Measurements from ENCODE around the gene STK36.

The STK36 gene

DNA sequence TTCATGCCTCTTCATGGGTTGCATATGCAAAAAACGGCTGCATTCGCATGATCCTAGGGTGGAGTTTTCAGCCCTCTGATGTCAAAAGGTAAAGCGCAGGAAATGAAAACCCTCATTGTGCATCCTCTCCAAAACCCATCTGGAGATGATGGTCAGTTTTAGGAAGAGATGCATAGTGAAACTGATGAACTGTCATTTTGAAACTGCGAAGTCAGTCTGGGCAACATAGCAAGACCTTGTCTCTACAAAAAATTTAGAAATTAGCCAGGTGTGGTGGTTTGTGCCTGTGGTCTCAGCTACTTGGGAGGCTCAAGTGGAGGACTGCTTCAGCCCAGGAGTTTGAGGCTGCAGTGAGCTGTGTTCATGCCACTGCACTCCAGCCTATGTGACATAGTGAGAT is 36.2 kb downstream of the STK36 start:
- H3K79me2 ChIP-seq (ENCODE audit: low read length), result peaks cover 22% of the 10 kb centered on the region
- peaks cover 5% of the 10 kb centered on the region for H3K4me1 ChIP-seq (ENCODE audit: low read length)
- no peaks in the 10 kb centered on the region for H4K20me1 ChIP-seq (ENCODE audit: insufficient read depth, low read length)
- H3K27ac ChIP-seq (ENCODE audit: low read length), result no peak overlapping the region
- H3K4me2 ChIP-seq (ENCODE audit: low read length), result no peak overlapping the region
- TF ChIP-seq CTCF (IDR thresholded peaks at IDR 0.05; ENCODE audit: low read depth, low read length) (no peak), EZH2phosphoT487 (IDR thresholded peaks at IDR 0.05; ENCODE audit: low read depth) (no peak)
- H3K27me3 ChIP-seq (ENCODE audit: low read depth, low read length), result no peaks in the 10 kb centered on the region
- no peak overlapping the region for H3K4me3 ChIP-seq (ENCODE audit: low read length)
- no peak overlapping the region for H2AFZ ChIP-seq (ENCODE audit: low read depth, low read length)
- H3K9me3 ChIP-seq (ENCODE audit: insufficient read depth, low read length), result no peaks in the 10 kb centered on the region
- no peaks in the 10 kb centered on the region for H3K36me3 ChIP-seq (replicated peaks; ENCODE audit: low read depth, low read length)
- no peak overlapping the region for H3K9ac ChIP-seq (ENCODE audit: low read length)

DNA sequence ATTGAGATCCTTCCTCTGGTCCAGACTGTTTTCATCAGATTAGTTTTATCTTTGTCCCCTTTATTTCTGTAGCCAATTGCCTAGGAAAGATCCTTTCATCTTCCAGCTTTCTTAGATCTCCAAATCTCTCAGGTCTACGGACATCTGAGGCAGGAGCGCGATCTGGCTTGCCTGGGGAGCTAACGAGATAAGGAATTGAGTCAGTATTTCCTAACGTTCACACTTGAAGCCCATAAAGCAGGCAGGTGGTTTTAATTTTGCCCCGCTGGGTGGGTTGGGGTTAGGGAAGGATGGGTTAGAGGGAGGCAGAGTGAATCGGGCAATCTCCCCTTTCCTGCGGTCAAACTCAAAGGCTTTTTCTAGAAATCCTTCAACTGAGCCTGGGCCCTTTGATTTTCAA is 38.0 kb downstream of the STK36 start:
- 0 out of 2 replicates have a peak overlapping the region, but pooled peaks have one; percentile 43 for H3K4me2 ChIP-seq (ENCODE audit: low read length)
- TF ChIP-seq EZH2phosphoT487 (IDR thresholded peaks at IDR 0.05; ENCODE audit: low read depth) (no peak), CTCF (IDR thresholded peaks at IDR 0.05; ENCODE audit: low read depth, low read length) (no peak)
- peak overlapping the region; percentile 67 for H2AFZ ChIP-seq (ENCODE audit: low read depth, low read length)
- no peaks in the 10 kb centered on the region for H3K36me3 ChIP-seq (replicated peaks; ENCODE audit: low read depth, low read length)
- H3K27me3 ChIP-seq (ENCODE audit: low read depth, low read length), result no peaks in the 10 kb centered on the region
- H3K27ac ChIP-seq (ENCODE audit: low read length), result no peak overlapping the region
- H3K4me3 ChIP-seq (ENCODE audit: low read length), result no peak overlapping the region
- no peaks in the 10 kb centered on the region for H4K20me1 ChIP-seq (ENCODE audit: insufficient read depth, low read length)
- peaks cover 38% of the 10 kb centered on the region for H3K79me2 ChIP-seq (ENCODE audit: low read length)
- H3K9me3 ChIP-seq (ENCODE audit: insufficient read depth, low read length), result no peaks in the 10 kb centered on the region
- H3K9ac ChIP-seq (ENCODE audit: low read length), result no peak overlapping the region
- H3K4me1 ChIP-seq (ENCODE audit: low read length), result peaks cover 15% of the 10 kb centered on the region

- peaks cover 42% of the 10 kb centered on the region for H3K79me2 ChIP-seq (ENCODE audit: low read length)
- peaks cover 2% of the 10 kb centered on the region; the same call in 1 of the 2 replicates for H4K20me1 ChIP-seq (ENCODE audit: insufficient read depth, low read length)
- TF ChIP-seq CTCF (IDR thresholded peaks at IDR 0.05; ENCODE audit: low read depth, low read length), result no peak
- TF ChIP-seq EZH2phosphoT487 (IDR thresholded peaks at IDR 0.05; ENCODE audit: low read depth), result no peak
- peak overlapping the region; percentile 67 for H2AFZ ChIP-seq (ENCODE audit: low read depth, low read length)
- H3K27me3 ChIP-seq (ENCODE audit: low read depth, low read length), result no peaks in the 10 kb centered on the region
- no peak overlapping the region for H3K9ac ChIP-seq (ENCODE audit: low read length)
- peaks cover 15% of the 10 kb centered on the region for H3K4me1 ChIP-seq (ENCODE audit: low read length)
- H3K9me3 ChIP-seq (ENCODE audit: insufficient read depth, low read length), result no peaks in the 10 kb centered on the region
- H3K36me3 ChIP-seq (replicated peaks; ENCODE audit: low read depth, low read length), result no peaks in the 10 kb centered on the region
- H3K4me3 ChIP-seq (ENCODE audit: low read length), result peak overlapping the region; percentile 99
- no peak overlapping the region for H3K27ac ChIP-seq (ENCODE audit: low read length)
- peak overlapping the region; percentile 43 for H3K4me2 ChIP-seq (ENCODE audit: low read length)
Measured at GRCh38 chr2:218710334-218710686, 38.4 kb downstream of the STK36 start.

DNA sequence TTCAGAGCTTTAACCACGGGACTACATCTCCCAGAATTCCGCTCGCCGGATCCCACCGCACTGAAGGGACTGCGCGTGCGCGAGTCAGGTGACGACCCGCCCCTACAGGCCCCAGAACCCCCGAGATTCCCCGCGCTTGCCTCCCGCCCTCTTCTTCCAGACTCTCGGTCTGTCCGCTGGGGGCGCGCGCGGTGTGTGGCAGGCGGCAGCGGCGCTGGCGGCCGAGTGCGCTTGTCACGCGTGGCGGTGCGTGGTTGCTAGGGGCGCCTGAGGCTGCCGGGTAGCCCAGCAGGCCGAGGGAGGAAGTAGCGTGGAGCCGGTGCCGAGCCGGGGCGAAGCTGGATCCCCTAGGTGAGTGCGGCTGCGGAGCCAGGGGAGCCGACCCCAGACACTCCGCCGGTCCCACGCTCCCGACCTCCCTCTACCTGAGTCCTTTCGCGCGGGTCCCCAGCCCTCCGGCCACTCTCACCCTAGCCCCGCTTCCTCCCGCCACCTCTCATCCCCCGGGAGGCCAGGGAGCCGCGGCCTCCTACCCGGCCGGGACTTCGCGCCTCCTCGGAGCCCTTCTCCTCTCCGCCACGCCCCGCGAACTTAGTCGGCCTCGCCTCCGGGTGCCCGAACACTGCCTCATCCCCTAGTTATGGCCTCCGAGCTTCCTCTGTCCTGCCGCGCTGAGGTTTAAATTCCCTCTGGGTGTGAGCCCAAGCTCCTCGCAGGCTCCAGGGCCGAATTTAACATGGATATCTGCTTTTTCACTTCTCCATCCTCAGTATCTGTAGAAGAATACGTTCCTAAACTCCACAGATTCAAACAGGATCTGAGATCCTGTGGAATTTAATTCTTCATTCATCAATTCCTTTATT is 39.0 kb downstream of the STK36 start, which contains the start of gene TTLL4:
Gene TTLL4 (plus strand): TSS at position 149 of the 863 bp plus-strand sequence. CDS start 26,842 bp downstream, outside the sequence.
- TF ChIP-seq EZH2phosphoT487 (IDR thresholded peaks at IDR 0.05; ENCODE audit: low read depth), result no peak
- TF ChIP-seq CTCF (IDR thresholded peaks at IDR 0.05; ENCODE audit: low read depth, low read length), result peak; percentile 56
- peaks cover 15% of the 10 kb centered on the region for H3K4me1 ChIP-seq (ENCODE audit: low read length)
- peaks cover 44% of the 10 kb centered on the region for H3K79me2 ChIP-seq (ENCODE audit: low read length)
- peak within 1 kb of the TSS; percentile 99 for H3K4me2 ChIP-seq (ENCODE audit: low read length)
- no peaks in the 10 kb centered on the region for H3K27me3 ChIP-seq (ENCODE audit: low read depth, low read length)
- H3K9ac ChIP-seq (ENCODE audit: low read length), result peak within 1 kb of the TSS; percentile 90
- H3K27ac ChIP-seq (ENCODE audit: low read length), result peak within 1 kb of the TSS; percentile 39
- H3K4me3 ChIP-seq (ENCODE audit: low read length), result peak within 1 kb of the TSS; percentile 99
- H3K36me3 ChIP-seq (replicated peaks; ENCODE audit: low read depth, low read length), result peaks cover 2% of the 10 kb centered on the region
- peak within 1 kb of the TSS; percentile 67 for H2AFZ ChIP-seq (ENCODE audit: low read depth, low read length)
- H4K20me1 ChIP-seq (ENCODE audit: insufficient read depth, low read length), result peaks cover 3% of the 10 kb centered on the region; the same call in 1 of the 2 replicates
- H3K9me3 ChIP-seq (ENCODE audit: insufficient read depth, low read length), result no peaks in the 10 kb centered on the region
